Endothelial cell of umbilical vein (primary cell): ENCODE results near the gene LCNL1. TPM values are rescaled to one million over a fixed set of nuclear protein-coding genes. Genes with fewer than 3 reads are reported as not detected.

Experiments used
- BruUV-seq: library from RNA; stranded (reverse); fragments of 400-500 nt; replicated peaks from 2 replicates; lab custom pipeline; 2021; lab: Mats Ljungman, UMichigan
- CTCF ChIA-PET: fragments of 300-600, 350-600 bp; sonication (Branson Sonifier 250); formaldehyde crosslinking; loops from one replicate; lab custom pipeline; 2021; ENCODE audit warnings: antibody characterized with exemption, inconsistent platforms; lab: Charles Lee
- POLR2A ChIA-PET: fragments of 300-600, 350-600 bp; sonication (Branson Sonifier 250); formaldehyde crosslinking; loops from one replicate; lab custom pipeline; 2021; ENCODE audit warnings: antibody characterized with exemption, inconsistent platforms; lab: Charles Lee
- DNase-seq: peaks from one replicate; pipeline ENCODE4 v3.0.0-alpha.2; 2011; ENCODE audit warnings: low read depth, low spot score
- FAIRE-seq: peaks from 2 replicates; lab custom pipeline; 2011; peaks lifted over from hg19 to GRCh38; lab: Jason Lieb, UNC
- H2AFZ ChIP-seq: 2 replicates; pipeline ENCODE4 v1.6.0; 2012; ENCODE audit warnings: low read depth, low read length, control low read depth, inconsistent platforms
- H3K27ac ChIP-seq: 2 replicates; pipeline ENCODE4 v1.5.1; 2011; ENCODE audit warnings: low read depth, mild to moderate bottlenecking, control low read depth, low read length, moderate library complexity; ENCODE audit not compliant: insufficient read depth
- H3K27me3 ChIP-seq, 2 experiments: 2 replicates each; pipeline versions ENCODE4 v1.6.0 to v1.6.1; 2011; ENCODE audit warnings: low read length in 2 of 2, mixed read lengths in 1 of 2; ENCODE audit not compliant: control insufficient read depth in 2 of 2, insufficient read depth in 2 of 2
- H3K36me3 ChIP-seq, 2 experiments: 2 replicates in 1 of 2; 3 replicates in 1 of 2; pipeline ENCODE4 v1.5.1; 2011; ENCODE audit warnings: low read length in 2 of 2, mild to moderate bottlenecking in 1 of 2, moderate library complexity in 1 of 2; ENCODE audit not compliant: control insufficient read depth in 2 of 2, insufficient read depth in 2 of 2; ENCODE audit errors: extremely low read depth in 1 of 2
- H3K4me1 ChIP-seq: 3 replicates; pipeline ENCODE4 v1.5.1; 2011; ENCODE audit warnings: mild to moderate bottlenecking, low read length; ENCODE audit not compliant: control insufficient read depth, insufficient read depth; ENCODE audit errors: extremely low read depth
- H3K4me2 ChIP-seq: 2 replicates; pipeline ENCODE4 v1.6.1; 2011; ENCODE audit warnings: low read length, control low read depth, mixed read lengths; ENCODE audit not compliant: insufficient read depth
- H3K4me3 ChIP-seq, 3 experiments: fragments of 200-600 bp in 1 of 3; sonication (generic), shearing (Covaris generic) in 1 of 3; replicated peaks in 1 of 3; 2 replicates each; pipeline ENCODE4 v1.5.1; 2011 to 2016; ENCODE audit warnings: control low read depth in 3 of 3, low read length in 3 of 3, mild to moderate bottlenecking in 2 of 3, inconsistent platforms in 1 of 3, low read depth in 1 of 3, moderate library complexity in 1 of 3; ENCODE audit not compliant: insufficient read depth in 1 of 3
- H3K79me2 ChIP-seq: 2 replicates; pipeline ENCODE4 v1.6.0; 2012; ENCODE audit warnings: low read length, inconsistent platforms; ENCODE audit not compliant: control insufficient read depth, insufficient read depth
- H3K9ac ChIP-seq: replicated peaks from 2 replicates; pipeline ENCODE3; 2011; ENCODE audit warnings: low read length, control low read depth; ENCODE audit not compliant: insufficient read depth; ENCODE audit errors: extremely low read depth
- H3K9me1 ChIP-seq: replicated peaks from 3 replicates; pipeline ENCODE4 v1.6.0; 2011; ENCODE audit warnings: mild to moderate bottlenecking, low read length; ENCODE audit not compliant: control insufficient read depth, insufficient read depth; ENCODE audit errors: extremely low read depth
- H3K9me3 ChIP-seq: replicated peaks from 2 replicates; pipeline ENCODE4 v1.5.1; 2012; ENCODE audit warnings: low read length, inconsistent platforms; ENCODE audit not compliant: control insufficient read depth, insufficient read depth
- H4K20me1 ChIP-seq: replicated peaks from 2 replicates; pipeline ENCODE3; 2011; ENCODE audit warnings: mild to moderate bottlenecking, low read length; ENCODE audit not compliant: control insufficient read depth, insufficient read depth; ENCODE audit errors: extremely low read depth
- EZH2 ChIP-seq: IDR thresholded peaks from 2 replicates; pipeline ENCODE4 v1.6.1; 2012; ENCODE audit warnings: borderline replicate concordance, low read depth, mild to moderate bottlenecking, moderate library complexity, low read length, inconsistent platforms; ENCODE audit not compliant: severe bottlenecking
- FOS ChIP-seq: IDR thresholded peaks from 2 replicates; pipeline ENCODE4 v1.6.1; 2011; ENCODE audit warnings: mild to moderate bottlenecking, low read length, moderate library complexity, borderline replicate concordance; ENCODE audit not compliant: insufficient read depth
- GATA2 ChIP-seq: IDR thresholded peaks from 2 replicates; pipeline ENCODE4 v1.7.0; 2011; ENCODE audit warnings: low read depth, mild to moderate bottlenecking, moderate library complexity, mixed read lengths, low read length; ENCODE audit not compliant: insufficient read length, insufficient read depth
- JUN ChIP-seq: IDR thresholded peaks from 2 replicates; pipeline ENCODE4 v1.6.1; 2011; ENCODE audit warnings: borderline replicate concordance, low read depth; ENCODE audit not compliant: insufficient read length, insufficient read depth
- MYC ChIP-seq: IDR thresholded peaks from one replicate; pipeline ENCODE4 v1.6.1; 2011; ENCODE audit warnings: mild to moderate bottlenecking, low read depth, low read length
- POLR2A ChIP-seq: IDR thresholded peaks from 2 replicates; pipeline ENCODE4 v1.6.1; 2012; ENCODE audit warnings: low read depth, mild to moderate bottlenecking, control low read depth, low read length
- POLR2AphosphoS5 ChIP-seq: IDR thresholded peaks from 2 replicates; pipeline ENCODE4 v1.6.1; 2012; ENCODE audit warnings: low read depth, mild to moderate bottlenecking, control low read depth, low read length, moderate library complexity; ENCODE audit not compliant: insufficient read depth
- dilution Hi-C: fragments of 300-500 bp; cut with MboI; formaldehyde crosslinking; loops from one replicate; pipeline ENCODE4 v1.15.0; 2019; ENCODE audit warnings: low sequenced_read_pairs; ENCODE audit not compliant: extremely low pct_ligation_motif_present
- intact Hi-C: fragments of 100-400 bp; cut with micrococcal nuclease; formaldehyde crosslinking; loops from one replicate; pipeline ENCODE4 v1.10.0; 2022
- polyA plus RNA-seq, 4 experiments: library from polyadenylated mRNA; depleted of rRNA in 3 of 4; stranded (reverse) in 3 of 4; unstranded in 1 of 4; fragments of >200 nt; gene quantifications; 2 replicates each; pipeline versions ENCODE4 v1.2.1 to v1.2.3, GENCODE V29; 2011 to 2012; ENCODE audit warnings: missing spikeins in 1 of 4
- total RNA-seq: library from RNA; stranded (reverse); gene quantifications from 2 replicates; pipeline ENCODE4 v1.2.3, GENCODE V29; 2021
- TF ChIP-seq, protein P1 (sequence below): IDR thresholded peaks from 2 replicates; pipeline ENCODE4 v1.6.1; 2011; ENCODE audit not compliant: insufficient read depth, insufficient read length
- TF ChIP-seq, protein P2 (sequence below), 2 donors: IDR thresholded peaks; 1 replicate in 1 of 2; 2 replicates in 1 of 2; pipeline ENCODE4 v1.5.1; 2011; ENCODE audit warnings: low read length in 2 of 2, mild to moderate bottlenecking in 2 of 2, moderate library complexity in 2 of 2, control low read depth in 1 of 2, inconsistent platforms in 1 of 2, low read depth in 1 of 2; ENCODE audit not compliant: insufficient read depth in 1 of 2; ENCODE audit errors: extremely low read depth in 1 of 2

LCNL1 gene
- total and polyA plus RNA-seq, 2 donors (not counting 3 experiments of a cell fraction or from before 2014, with no cell fraction given), result not detected

DNA sequence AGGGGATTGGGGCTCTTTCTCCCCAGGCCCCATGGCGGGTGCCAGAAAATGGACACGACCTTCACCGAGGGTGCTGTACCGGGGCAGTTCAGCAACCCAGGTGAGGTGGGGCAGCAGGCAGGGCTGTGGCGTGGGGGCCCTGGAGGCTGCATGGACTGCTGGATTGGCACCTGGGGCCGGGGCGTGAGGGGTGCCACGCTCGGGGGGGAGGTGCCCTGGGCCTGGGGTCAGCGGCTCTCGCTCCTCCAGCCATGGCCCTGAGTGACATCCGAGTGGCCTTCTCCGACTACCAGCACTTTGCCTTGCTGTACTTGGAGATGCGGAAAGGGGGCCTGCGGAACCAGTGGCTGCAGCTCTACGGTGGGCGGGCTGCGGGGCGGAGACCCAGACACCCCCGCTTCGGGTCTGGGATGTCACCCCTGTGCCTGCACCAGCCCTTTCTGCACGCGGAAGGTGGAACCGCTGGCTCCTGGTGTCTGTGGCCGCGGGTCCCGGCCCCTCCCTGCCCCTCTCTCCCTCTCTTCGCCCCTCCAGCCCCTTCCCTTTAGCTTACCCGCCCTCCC, 1.8 kb downstream of the LCNL1 start:
- BruUV-seq, result no TSS peak
- H3K4me3 ChIP-seq, result no peak overlapping the region
- no peaks in the 10 kb centered on the region for H3K9me1 ChIP-seq
- no peak overlapping the region for H3K9ac ChIP-seq
- ChIA-PET POLR2A (no interaction called here), CTCF (interaction anchor here (1.3 kb wide), 1 partner anchor 36 kb away, joined by 3 read pairs; no protein-coding TSS in a partner anchor)
- no peak for FAIRE-seq
- TF ChIP-seq JUN (no peak), FOS (no peak), POLR2A (no peak), GATA2 (no peak), EZH2 (no peak), MYC (no peak), POLR2AphosphoS5 (no peak)
- TF ChIP-seq, protein P1, sequence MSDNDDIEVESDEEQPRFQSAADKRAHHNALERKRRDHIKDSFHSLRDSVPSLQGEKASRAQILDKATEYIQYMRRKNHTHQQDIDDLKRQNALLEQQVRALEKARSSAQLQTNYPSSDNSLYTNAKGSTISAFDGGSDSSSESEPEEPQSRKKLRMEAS, result no peak
- TF ChIP-seq, protein P2, sequence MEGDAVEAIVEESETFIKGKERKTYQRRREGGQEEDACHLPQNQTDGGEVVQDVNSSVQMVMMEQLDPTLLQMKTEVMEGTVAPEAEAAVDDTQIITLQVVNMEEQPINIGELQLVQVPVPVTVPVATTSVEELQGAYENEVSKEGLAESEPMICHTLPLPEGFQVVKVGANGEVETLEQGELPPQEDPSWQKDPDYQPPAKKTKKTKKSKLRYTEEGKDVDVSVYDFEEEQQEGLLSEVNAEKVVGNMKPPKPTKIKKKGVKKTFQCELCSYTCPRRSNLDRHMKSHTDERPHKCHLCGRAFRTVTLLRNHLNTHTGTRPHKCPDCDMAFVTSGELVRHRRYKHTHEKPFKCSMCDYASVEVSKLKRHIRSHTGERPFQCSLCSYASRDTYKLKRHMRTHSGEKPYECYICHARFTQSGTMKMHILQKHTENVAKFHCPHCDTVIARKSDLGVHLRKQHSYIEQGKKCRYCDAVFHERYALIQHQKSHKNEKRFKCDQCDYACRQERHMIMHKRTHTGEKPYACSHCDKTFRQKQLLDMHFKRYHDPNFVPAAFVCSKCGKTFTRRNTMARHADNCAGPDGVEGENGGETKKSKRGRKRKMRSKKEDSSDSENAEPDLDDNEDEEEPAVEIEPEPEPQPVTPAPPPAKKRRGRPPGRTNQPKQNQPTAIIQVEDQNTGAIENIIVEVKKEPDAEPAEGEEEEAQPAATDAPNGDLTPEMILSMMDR (IDR thresholded peaks at IDR 0.05; ENCODE audit: extremely low read depth in 1 of 2, insufficient read depth in 1 of 2, low read depth in 1 of 2, low read length in 2 of 2), result no peak
- no peaks in the 10 kb centered on the region for H4K20me1 ChIP-seq
- H3K36me3 ChIP-seq, result no peaks in the 10 kb centered on the region
- peaks cover 4% of the 10 kb centered on the region for H3K4me1 ChIP-seq
- H3K79me2 ChIP-seq, result no peaks in the 10 kb centered on the region
- no peak for DNase-seq
- dilution Hi-C loops (no loop called here), intact Hi-C loops (no loop called here)
- H3K4me2 ChIP-seq, result no peak overlapping the region
- H2AFZ ChIP-seq, result no peak overlapping the region
- H3K9me3 ChIP-seq, result no peaks in the 10 kb centered on the region
- peaks cover 3 to 10% of the 10 kb centered on the region in 2 experiments for H3K27me3 ChIP-seq
- H3K27ac ChIP-seq, result no peak overlapping the region
